Calu3 (cell line): Measurements from ENCODE around the gene FXYD1. TPM values are rescaled to one million over a fixed set of nuclear protein-coding genes. Genes with fewer than 3 reads are reported as not detected.

ENCODE experiments used
- BruUV-seq: library from RNA; stranded (reverse); fragments of 400-500 nt; replicated peaks from 2 replicates; lab custom pipeline; 2021; lab: Mats Ljungman, UMichigan
- CTCF ChIA-PET: fragments of 300-600 bp; sonication (Branson Sonifier 250); formaldehyde crosslinking; loops from one replicate; lab custom pipeline; 2022; ENCODE audit warnings: antibody characterized with exemption; lab: Charles Lee
- DNase-seq: peaks from one replicate; pipeline ENCODE4 v3.0.0; 2022
- H3K27ac Mint-ChIP-seq: one replicate; pipeline ENCODE4 v1.8.0; 2022; ENCODE audit warnings: mixed read lengths; ENCODE audit not compliant: unreplicated experiment
- H3K27me3 Mint-ChIP-seq: one replicate; pipeline ENCODE4 v1.8.0; 2022; ENCODE audit warnings: mixed read lengths; ENCODE audit not compliant: unreplicated experiment
- H3K36me3 Mint-ChIP-seq: one replicate; pipeline ENCODE4 v1.8.0; 2022; ENCODE audit warnings: mild to moderate bottlenecking, moderate library complexity, mixed read lengths; ENCODE audit not compliant: insufficient read depth, unreplicated experiment
- H3K4me1 Mint-ChIP-seq: one replicate; pipeline ENCODE4 v1.8.0; 2022; ENCODE audit warnings: mild to moderate bottlenecking, low read depth, mixed read lengths; ENCODE audit not compliant: unreplicated experiment
- H3K4me3 Mint-ChIP-seq: one replicate; pipeline ENCODE4 v1.8.0; 2022; ENCODE audit warnings: mild to moderate bottlenecking, low read depth, moderate library complexity, mixed read lengths; ENCODE audit not compliant: unreplicated experiment
- H3K9me3 Mint-ChIP-seq: one replicate; pipeline ENCODE4 v1.8.0; 2022; ENCODE audit warnings: low read depth, mixed read lengths; ENCODE audit not compliant: unreplicated experiment
- CTCF ChIP-seq: fragments of 200-600 bp; IDR thresholded peaks from one replicate; pipeline ENCODE4 v1.8.0; 2022; ENCODE audit warnings: antibody characterized with exemption; ENCODE audit not compliant: unreplicated experiment
- intact Hi-C: fragments of 100-400 bp; cut with micrococcal nuclease; formaldehyde crosslinking; loops from one replicate; pipeline ENCODE4 v1.10.0; 2022; ENCODE audit not compliant: unreplicated experiment
- total RNA-seq: library from RNA; stranded (reverse); gene quantifications from 2 replicates; pipeline ENCODE4 v1.2.3, GENCODE V29; 2022

FXYD1 gene
- total RNA-seq, 1 experiment from 2014 or later, result 1.6 TPM

GRCh38 chr19:35098413-35099049, 40.1 kb upstream of the FXYD1 start:
- no peak for TF ChIP-seq CTCF
- CTCF ChIA-PET, result interaction anchor here (0.6 to 1.2 kb wide), 3 partner anchors 10 to 133 kb away, joined by 3 to 5 read pairs (median 3); no protein-coding TSS in a partner anchor
- Mint-ChIP-seq H3K4me3 (no peak overlapping the region), H3K4me1 (peaks cover 25% of the 10 kb centered on the region), H3K9me3 (no peaks in the 10 kb centered on the region), H3K27ac (no peak overlapping the region), H3K27me3 (no peaks in the 10 kb centered on the region), H3K36me3 (no peaks in the 10 kb centered on the region)
- DNase-seq, result no peak
- no TSS peak for BruUV-seq
- intact Hi-C loops, result no loop called here

- H3K36me3 Mint-ChIP-seq, result no peaks in the 10 kb centered on the region
- CTCF ChIA-PET, result interaction anchor here (1.2 kb wide), 1 partner anchor 103 kb away, joined by 5 read pairs; no protein-coding TSS in a partner anchor
- BruUV-seq, result no TSS peak
- intact Hi-C loops, result no loop called here
- H3K27ac Mint-ChIP-seq, result no peak overlapping the region
- H3K4me1 Mint-ChIP-seq, result peaks cover 20% of the 10 kb centered on the region
- DNase-seq, result no peak
- H3K4me3 Mint-ChIP-seq, result no peak overlapping the region
- no peak for TF ChIP-seq CTCF
- no peaks in the 10 kb centered on the region for H3K9me3 Mint-ChIP-seq
- no peaks in the 10 kb centered on the region for H3K27me3 Mint-ChIP-seq
Observed at GRCh38 chr19:35099155-35099896, 39.3 kb upstream of the FXYD1 start.

GRCh38 chr19:35099897-35100275, 38.7 kb upstream of the FXYD1 start:
- CTCF ChIA-PET, result no interaction called here

More at GRCh38 chr19:35099897-35100275, 38.7 kb upstream of the FXYD1 start:
- no peak for DNase-seq
- Mint-ChIP-seq H3K27ac (no peak overlapping the region), H3K9me3 (no peaks in the 10 kb centered on the region), H3K4me3 (no peak overlapping the region), H3K4me1 (peaks cover 14% of the 10 kb centered on the region), H3K36me3 (no peaks in the 10 kb centered on the region), H3K27me3 (no peaks in the 10 kb centered on the region)
- no TSS peak for BruUV-seq
- intact Hi-C loops, result no loop called here
- TF ChIP-seq CTCF, result no peak
